ENCODE results near the gene VWC2L.

Gene VWC2L

GRCh38 chr2:214575030-214575429 lies 164.2 kb downstream of the VWC2L start:
- no peak overlapping the region for H3K4me3 ChIP-seq (ENCODE audit: insufficient read depth, low read depth, low read length)
- no peak overlapping the region for H3K27ac ChIP-seq (ENCODE audit: insufficient read depth, low read depth, low read length, poor library complexity, severe bottlenecking)
- H3K36me3 ChIP-seq (ENCODE audit: control insufficient read depth, insufficient read depth, low read length) = no peaks in the 10 kb centered on the region
- peaks cover 22% of the 10 kb centered on the region for H3K4me1 ChIP-seq (ENCODE audit: control insufficient read depth, insufficient read depth, low read length)
- H3K9me3 ChIP-seq (ENCODE audit: control insufficient read depth, low read length) = no peaks in the 10 kb centered on the region
- 87 to 88% methylated on average over 6 of the region's 6 CpGs for WGBS, 2 experiments
- H3K27me3 ChIP-seq (ENCODE audit: control insufficient read depth, insufficient read depth, low read length, poor library complexity, severe bottlenecking) = no peaks in the 10 kb centered on the region

GRCh38 chr2:214575465-214575864 lies 164.6 kb downstream of the VWC2L start:
- Histone ChIP-seq H3K4me1 (ENCODE audit: control insufficient read depth, insufficient read depth, low read length) (peaks cover 22% of the 10 kb centered on the region), H3K36me3 (ENCODE audit: control insufficient read depth, insufficient read depth, low read length) (no peaks in the 10 kb centered on the region), H3K4me3 (ENCODE audit: insufficient read depth, low read depth, low read length) (no peak overlapping the region), H3K27me3 (ENCODE audit: control insufficient read depth, insufficient read depth, low read length, poor library complexity, severe bottlenecking) (no peaks in the 10 kb centered on the region), H3K27ac (ENCODE audit: insufficient read depth, low read depth, low read length, poor library complexity, severe bottlenecking) (no peak overlapping the region), H3K9me3 (ENCODE audit: control insufficient read depth, low read length) (no peaks in the 10 kb centered on the region)
- WGBS, 2 experiments = 93% methylated on average over 7 of the region's 7 CpGs

GRCh38 chr2:214577769-214578168 lies 166.9 kb downstream of the VWC2L start:
- H3K27ac ChIP-seq (ENCODE audit: insufficient read depth, low read depth, low read length, poor library complexity, severe bottlenecking) = peak overlapping the region; percentile 77
- H3K4me1 ChIP-seq (ENCODE audit: control insufficient read depth, insufficient read depth, low read length) = peaks cover 22% of the 10 kb centered on the region
- WGBS, 2 experiments = 93 to 95% methylated on average over 5 of the region's 6 CpGs
- no peak overlapping the region for H3K4me3 ChIP-seq (ENCODE audit: insufficient read depth, low read depth, low read length)
- H3K36me3 ChIP-seq (ENCODE audit: control insufficient read depth, insufficient read depth, low read length) = no peaks in the 10 kb centered on the region
- H3K27me3 ChIP-seq (ENCODE audit: control insufficient read depth, insufficient read depth, low read length, poor library complexity, severe bottlenecking) = no peaks in the 10 kb centered on the region
- H3K9me3 ChIP-seq (ENCODE audit: control insufficient read depth, low read length) = no peaks in the 10 kb centered on the region

GRCh38 chr2:214578442-214578841 lies 167.6 kb downstream of the VWC2L start:
- no peaks in the 10 kb centered on the region for H3K36me3 ChIP-seq (ENCODE audit: control insufficient read depth, insufficient read depth, low read length)
- H3K27me3 ChIP-seq (ENCODE audit: control insufficient read depth, insufficient read depth, low read length, poor library complexity, severe bottlenecking) = no peaks in the 10 kb centered on the region
- 62 to 70% methylated on average over 3 to 4 of the region's 4 CpGs for WGBS, 2 experiments
- H3K4me1 ChIP-seq (ENCODE audit: control insufficient read depth, insufficient read depth, low read length) = peaks cover 22% of the 10 kb centered on the region
- no peak overlapping the region for H3K4me3 ChIP-seq (ENCODE audit: insufficient read depth, low read depth, low read length)
- peak overlapping the region; percentile 77 for H3K27ac ChIP-seq (ENCODE audit: insufficient read depth, low read depth, low read length, poor library complexity, severe bottlenecking)
- H3K9me3 ChIP-seq (ENCODE audit: control insufficient read depth, low read length) = no peaks in the 10 kb centered on the region

GRCh38 chr2:214579035-214579434 lies 168.2 kb downstream of the VWC2L start:
- no peaks in the 10 kb centered on the region for H3K9me3 ChIP-seq (ENCODE audit: control insufficient read depth, low read length)
- H3K4me3 ChIP-seq (ENCODE audit: insufficient read depth, low read depth, low read length) = no peak overlapping the region
- H3K36me3 ChIP-seq (ENCODE audit: control insufficient read depth, insufficient read depth, low read length) = no peaks in the 10 kb centered on the region
- no peak overlapping the region for H3K27ac ChIP-seq (ENCODE audit: insufficient read depth, low read depth, low read length, poor library complexity, severe bottlenecking)
- no peaks in the 10 kb centered on the region for H3K27me3 ChIP-seq (ENCODE audit: control insufficient read depth, insufficient read depth, low read length, poor library complexity, severe bottlenecking)
- whole genome bisulfite sequencing, 2 experiments = 96 to 97% methylated on average over 5 to 6 of the region's 6 CpGs
- peaks cover 22% of the 10 kb centered on the region for H3K4me1 ChIP-seq (ENCODE audit: control insufficient read depth, insufficient read depth, low read length)

- Histone ChIP-seq H3K4me1 (ENCODE audit: control insufficient read depth, insufficient read depth, low read length) (no peaks in the 10 kb centered on the region), H3K36me3 (ENCODE audit: control insufficient read depth, insufficient read depth, low read length) (no peaks in the 10 kb centered on the region), H3K27ac (ENCODE audit: insufficient read depth, low read depth, low read length, poor library complexity, severe bottlenecking) (no peak overlapping the region), H3K4me3 (ENCODE audit: insufficient read depth, low read depth, low read length) (no peak overlapping the region), H3K9me3 (ENCODE audit: control insufficient read depth, low read length) (no peaks in the 10 kb centered on the region), H3K27me3 (ENCODE audit: control insufficient read depth, insufficient read depth, low read length, poor library complexity, severe bottlenecking) (no peaks in the 10 kb centered on the region)
- 31 to 37% methylated on average over 3 of the region's 3 CpGs for WGBS, 2 experiments
Observed at GRCh38 chr2:214587442-214587841, 176.6 kb downstream of the VWC2L start.

GRCh38 chr2:214591366-214591765 lies 180.5 kb downstream of the VWC2L start:
- H3K36me3 ChIP-seq (ENCODE audit: control insufficient read depth, insufficient read depth, low read length) = no peaks in the 10 kb centered on the region
- H3K4me1 ChIP-seq (ENCODE audit: control insufficient read depth, insufficient read depth, low read length) = peaks cover 6% of the 10 kb centered on the region
- no peak overlapping the region for H3K27ac ChIP-seq (ENCODE audit: insufficient read depth, low read depth, low read length, poor library complexity, severe bottlenecking)
- no peaks in the 10 kb centered on the region for H3K27me3 ChIP-seq (ENCODE audit: control insufficient read depth, insufficient read depth, low read length, poor library complexity, severe bottlenecking)
- H3K9me3 ChIP-seq (ENCODE audit: control insufficient read depth, low read length) = no peaks in the 10 kb centered on the region
- no peak overlapping the region for H3K4me3 ChIP-seq (ENCODE audit: insufficient read depth, low read depth, low read length)
- 43% methylated on average over 1 of the region's 1 CpG; no CpG with 5 or more reads in 1 of the 2 experiments for WGBS, 2 experiments

- Histone ChIP-seq H3K4me3 (ENCODE audit: insufficient read depth, low read depth, low read length) (no peak overlapping the region), H3K27ac (ENCODE audit: insufficient read depth, low read depth, low read length, poor library complexity, severe bottlenecking) (no peak overlapping the region), H3K36me3 (ENCODE audit: control insufficient read depth, insufficient read depth, low read length) (no peaks in the 10 kb centered on the region), H3K9me3 (ENCODE audit: control insufficient read depth, low read length) (no peaks in the 10 kb centered on the region), H3K4me1 (ENCODE audit: control insufficient read depth, insufficient read depth, low read length) (peaks cover 6% of the 10 kb centered on the region), H3K27me3 (ENCODE audit: control insufficient read depth, insufficient read depth, low read length, poor library complexity, severe bottlenecking) (no peaks in the 10 kb centered on the region)
- WGBS, 2 experiments = 79 to 87% methylated on average over 2 to 3 of the region's 4 CpGs
Observed at GRCh38 chr2:214592011-214592410, 181.2 kb downstream of the VWC2L start.

GRCh38 chr2:214593727-214594126 lies 182.9 kb downstream of the VWC2L start:
- no peaks in the 10 kb centered on the region for H3K36me3 ChIP-seq (ENCODE audit: control insufficient read depth, insufficient read depth, low read length)
- H3K27ac ChIP-seq (ENCODE audit: insufficient read depth, low read depth, low read length, poor library complexity, severe bottlenecking) = peak overlapping the region; percentile 57
- no peaks in the 10 kb centered on the region for H3K27me3 ChIP-seq (ENCODE audit: control insufficient read depth, insufficient read depth, low read length, poor library complexity, severe bottlenecking)
- H3K4me3 ChIP-seq (ENCODE audit: insufficient read depth, low read depth, low read length) = no peak overlapping the region
- WGBS, 2 experiments = 0 to 10% methylated on average over 1 of the region's 1 CpG
- H3K4me1 ChIP-seq (ENCODE audit: control insufficient read depth, insufficient read depth, low read length) = peaks cover 6% of the 10 kb centered on the region
- no peaks in the 10 kb centered on the region for H3K9me3 ChIP-seq (ENCODE audit: control insufficient read depth, low read length)

GRCh38 chr2:214601852-214602633 lies 191.2 kb downstream of the VWC2L start:
- no peak overlapping the region for H3K4me3 ChIP-seq (ENCODE audit: insufficient read depth, low read depth, low read length)
- H3K9me3 ChIP-seq (ENCODE audit: control insufficient read depth, low read length) = no peaks in the 10 kb centered on the region
- WGBS, 2 experiments = 95 to 98% methylated on average over 2 of the region's 2 CpGs
- no peaks in the 10 kb centered on the region for H3K4me1 ChIP-seq (ENCODE audit: control insufficient read depth, insufficient read depth, low read length)
- no peaks in the 10 kb centered on the region for H3K27me3 ChIP-seq (ENCODE audit: control insufficient read depth, insufficient read depth, low read length, poor library complexity, severe bottlenecking)
- no peaks in the 10 kb centered on the region for H3K36me3 ChIP-seq (ENCODE audit: control insufficient read depth, insufficient read depth, low read length)
- no peak overlapping the region for H3K27ac ChIP-seq (ENCODE audit: insufficient read depth, low read depth, low read length, poor library complexity, severe bottlenecking)
